B cell (primary cell): ENCODE results near the gene TMEM145. TPM values are rescaled to one million over a fixed set of nuclear protein-coding genes. Genes with fewer than 3 reads are reported as not detected.

Source experiments
- ATAC-seq: fragments of 200-7000 bp; cut with Tn5 transposase; one replicate; pipeline ENCODE4 v1.10.0; 2021; ENCODE audit warnings: low read depth, mild to moderate bottlenecking, moderate number of reproducible peaks, moderate library complexity
- CTCF ChIA-PET: fragments of 350-600 bp; sonication (Branson Sonifier 250); formaldehyde crosslinking; loops from one replicate; lab custom pipeline; 2021; ENCODE audit warnings: antibody characterized with exemption, inconsistent platforms; lab: Charles Lee
- POLR2A ChIA-PET: fragments of 350-600 bp; sonication (Branson Sonifier 250); formaldehyde crosslinking; loops from one replicate; lab custom pipeline; 2021; ENCODE audit warnings: antibody characterized with exemption; lab: Charles Lee
- DNase-seq: peaks from one replicate; pipeline ENCODE4 v3.0.0; 2013
- H2AFZ ChIP-seq: 2 replicates; pipeline ENCODE4 v1.6.1; 2012; ENCODE audit warnings: mild to moderate bottlenecking, low read depth, low read length; ENCODE audit not compliant: insufficient read depth, poor library complexity, severe bottlenecking
- H3K27ac ChIP-seq, 2 donors: 1 replicate in 1 of 2; 2 replicates in 1 of 2; pipeline ENCODE4 v1.5.1; 2012 to 2013; ENCODE audit warnings: low read length in 2 of 2, mild to moderate bottlenecking in 2 of 2, moderate library complexity in 1 of 2
- H3K27me3 ChIP-seq, 4 experiments: fragments of 200-600 bp in 1 of 4; sonication (generic) in 1 of 4; replicated peaks in 1 of 4; 1 replicate in 2 of 4; 2 replicates in 2 of 4; pipeline versions ENCODE4 v1.6.1 to v1.7.0; 2013 to 2016; ENCODE audit warnings: low read length in 3 of 4, mild to moderate bottlenecking in 2 of 4, mixed read lengths in 1 of 4, moderate library complexity in 1 of 4; ENCODE audit not compliant: insufficient read depth in 4 of 4, control insufficient read depth in 3 of 4; ENCODE audit errors: control extremely low read depth in 1 of 4
- H3K36me3 ChIP-seq, 2 experiments: replicated peaks in 1 of 2; 1 replicate in 1 of 2; 2 replicates in 1 of 2; pipeline versions ENCODE4 v1.6.1 to v1.7.1; 2013; ENCODE audit warnings: low read length in 1 of 2; ENCODE audit not compliant: insufficient read depth in 2 of 2, control insufficient read depth in 1 of 2; ENCODE audit errors: control extremely low read depth in 1 of 2, extremely low read depth in 1 of 2
- H3K4me1 ChIP-seq, 2 donors: fragments of 200-600 bp in 1 of 2; sonication (generic) in 1 of 2; 1 replicate in 1 of 2; 2 replicates in 1 of 2; pipeline versions ENCODE4 v1.5.1 to v1.6.1; 2013 to 2017; ENCODE audit warnings: low read length in 2 of 2; ENCODE audit not compliant: control insufficient read depth in 2 of 2, insufficient read depth in 2 of 2
- H3K4me2 ChIP-seq: replicated peaks from 2 replicates; pipeline ENCODE3; 2012; ENCODE audit warnings: mild to moderate bottlenecking, low read depth, low read length; ENCODE audit not compliant: poor library complexity, severe bottlenecking
- H3K4me3 ChIP-seq, 5 experiments: fragments of 200-600 bp in 1 of 5; sonication (generic) in 1 of 5; 1 replicate in 3 of 5; 2 replicates in 2 of 5; pipeline versions ENCODE4 v1.5.1 to v1.7.0; 2011 to 2016; ENCODE audit warnings: low read length in 4 of 5, mild to moderate bottlenecking in 4 of 5, low read depth in 2 of 5, control low read depth in 1 of 5, moderate library complexity in 1 of 5; ENCODE audit not compliant: insufficient read depth in 1 of 5; ENCODE audit errors: control extremely low read depth in 1 of 5, extremely low read depth in 1 of 5
- H3K79me2 ChIP-seq: fragments of 200-600 bp; sonication (generic); one replicate; pipeline ENCODE4 v1.6.0; 2016; ENCODE audit warnings: low read length; ENCODE audit not compliant: control insufficient read depth, insufficient read depth
- H3K9ac ChIP-seq: fragments of 200-600 bp; sonication (generic); 2 replicates; pipeline ENCODE4 v1.6.1; 2017; ENCODE audit warnings: mild to moderate bottlenecking, low read length, moderate library complexity
- H3K9me3 ChIP-seq, 3 donors: one replicate each; pipeline versions ENCODE4 v1.6.1 to v1.7.1; 2013; ENCODE audit warnings: low read length in 2 of 3; ENCODE audit not compliant: control insufficient read depth in 2 of 3, insufficient read depth in 1 of 3; ENCODE audit errors: control extremely low read depth in 1 of 3
- H4K20me1 ChIP-seq: 2 replicates; pipeline ENCODE4 v1.6.0; 2012; ENCODE audit warnings: mild to moderate bottlenecking, low read length; ENCODE audit not compliant: insufficient read depth, control insufficient read depth, poor library complexity, severe bottlenecking
- H3K27ac Mint-ChIP-seq: one replicate; pipeline ENCODE4 v1.8.0; 2021; ENCODE audit warnings: mixed read lengths
- H3K27me3 Mint-ChIP-seq: one replicate; pipeline ENCODE4 v1.8.0; 2021; ENCODE audit warnings: mixed read lengths
- H3K4me1 Mint-ChIP-seq: one replicate; pipeline ENCODE4 v1.8.0; 2021; ENCODE audit warnings: mixed read lengths
- H3K4me3 Mint-ChIP-seq: one replicate; pipeline ENCODE4 v1.8.0; 2021; ENCODE audit warnings: mixed read lengths
- H3K9me3 Mint-ChIP-seq: one replicate; pipeline ENCODE4 v1.8.0; 2022; ENCODE audit warnings: mixed read lengths; ENCODE audit not compliant: insufficient read depth
- CTCF ChIP-seq: fragments of 200-600 bp; IDR thresholded peaks from one replicate; pipeline ENCODE4 v1.8.0; 2022; ENCODE audit warnings: antibody characterized with exemption, mild to moderate bottlenecking
- EZH2 ChIP-seq: IDR thresholded peaks from 2 replicates; pipeline ENCODE4 v1.6.1; 2012; ENCODE audit warnings: borderline replicate concordance, low read depth, mild to moderate bottlenecking, moderate library complexity, low read length; ENCODE audit not compliant: insufficient read depth, poor library complexity, severe bottlenecking
- whole genome bisulfite sequencing: methylation state at CpG from one replicate; pipeline ENCODE4 v1.1.5; 2013; ENCODE audit warnings: missing lambda C conversion rate; ENCODE audit not compliant: insufficient coverage; 5-methylcytosine and 5-hydroxymethylcytosine counted together
- intact Hi-C: fragments of 100-400 bp; cut with micrococcal nuclease; formaldehyde crosslinking; loops from one replicate; pipeline ENCODE4 v1.10.0; 2022
- polyA plus RNA-seq: library from polyadenylated mRNA; depleted of rRNA; stranded (reverse); fragments of >200 nt; gene quantifications from 2 replicates; pipeline ENCODE4 v1.2.3, GENCODE V29; 2012
- total RNA-seq, 2 donors: library from RNA; stranded (reverse); fragments of 120-200 nt in 1 of 2; gene quantifications; 1 replicate in 1 of 2; 2 replicates in 1 of 2; pipeline versions ENCODE4 v1.2.3 to v1.2.4, GENCODE V29; 2013 to 2022

The TMEM145 gene
- total and polyA plus RNA-seq, 2 donors (not counting 1 experiment from before 2014, with no cell fraction given) = not detected

- peaks cover 36% of the 10 kb centered on the region for H4K20me1 ChIP-seq
- CTCF ChIA-PET = interaction anchor here (0.6 to 1.5 kb wide), 5 partner anchors 11 to 177 kb away, joined by 3 to 5 read pairs (median 4); partner anchors contain the start of genes PAFAH1B3 and PRR19
- peak overlapping the region in 4 of 5 experiments; percentile 49 to 72 (median 67) for H3K4me3 ChIP-seq
- peaks cover 1 to 38% of the 10 kb centered on the region in 2 experiments for H3K36me3 ChIP-seq
- no peaks in the 10 kb centered on the region for H3K9me3 ChIP-seq
- H2AFZ ChIP-seq = no peak overlapping the region
- peak overlapping the region; percentile 32 to 51 for H3K27ac ChIP-seq
- H3K9ac ChIP-seq = peak overlapping the region; percentile 74
- peaks cover 18% of the 10 kb centered on the region for H3K79me2 ChIP-seq
- H3K27me3 Mint-ChIP-seq = no peaks in the 10 kb centered on the region
- H3K4me3 Mint-ChIP-seq = peak overlapping the region; percentile 92
- peaks cover 42 to 52% of the 10 kb centered on the region in 2 donors for H3K4me1 ChIP-seq
- intact Hi-C loops = no loop called here
- peaks cover 21% of the 10 kb centered on the region for H3K4me1 Mint-ChIP-seq
- H3K27me3 ChIP-seq = no peaks in the 10 kb centered on the region
- peak overlapping the region; percentile 93 for H3K27ac Mint-ChIP-seq
- WGBS = no CpG with 5 or more reads among the region's 5 CpGs
- no peaks in the 10 kb centered on the region for H3K9me3 Mint-ChIP-seq
- H3K4me2 ChIP-seq = peak overlapping the region; percentile 100
- DNase-seq = peak; percentile 67
- ATAC-seq = no peak
- POLR2A ChIA-PET = interaction anchor here (0.6 to 3.8 kb wide), 4 partner anchors 15 to 172 kb away, joined by 3 to 12 read pairs (median 6); partner anchors contain the start of genes PAFAH1B3 and PRR19
- no peak for TF ChIP-seq EZH2
- no peak for TF ChIP-seq CTCF
Observed at GRCh38 chr19:42285541-42285941, 27.6 kb upstream of the TMEM145 start.

GRCh38 chr19:42285988-42286348, 27.1 kb upstream of the TMEM145 start:
- H3K4me1 Mint-ChIP-seq = peaks cover 21% of the 10 kb centered on the region
- H3K4me2 ChIP-seq = peak overlapping the region; percentile 100
- H4K20me1 ChIP-seq = peaks cover 41% of the 10 kb centered on the region
- ATAC-seq (no peak), DNase-seq (no peak)
- CTCF ChIA-PET = interaction anchor here (1.2 to 1.5 kb wide), 2 partner anchors 10 to 87 kb away, joined by 4 read pairs; no protein-coding TSS in a partner anchor
- POLR2A ChIA-PET = interaction anchor here (0.6 to 3.8 kb wide), 2 partner anchors 19 to 172 kb away, joined by 3 to 12 read pairs; no protein-coding TSS in a partner anchor
- peak overlapping the region; percentile 74 for H3K9ac ChIP-seq
- H3K27ac Mint-ChIP-seq = peak overlapping the region; percentile 93
- H3K36me3 ChIP-seq = peaks cover 1 to 42% of the 10 kb centered on the region in 2 experiments
- H3K27me3 ChIP-seq = no peaks in the 10 kb centered on the region
- peak overlapping the region; percentile 92 for H3K4me3 Mint-ChIP-seq
- H3K9me3 Mint-ChIP-seq = no peaks in the 10 kb centered on the region
- TF ChIP-seq CTCF (no peak), EZH2 (no peak)
- peak overlapping the region; percentile 32 to 51 for H3K27ac ChIP-seq
- 15% methylated on average over 6 of the region's 6 CpGs for WGBS
- H3K4me1 ChIP-seq = peaks cover 42 to 49% of the 10 kb centered on the region in 2 donors
- peak overlapping the region in 3 of 5 experiments; percentile 7 to 67 (median 20) for H3K4me3 ChIP-seq
- no peak overlapping the region for H2AFZ ChIP-seq
- no peaks in the 10 kb centered on the region for H3K9me3 ChIP-seq
- H3K27me3 Mint-ChIP-seq = no peaks in the 10 kb centered on the region
- peaks cover 18% of the 10 kb centered on the region for H3K79me2 ChIP-seq
- intact Hi-C loops = loop anchor here (1.0 kb wide), 1 partner anchor 10 kb away; no protein-coding TSS in a partner anchor
